ENCODE measurements around the gene C2CD3. TPM values are rescaled to one million over a fixed set of nuclear protein-coding genes. Genes with fewer than 3 reads are reported as not detected.
"Not testable (repeated sequence)": the region's sequence is repeated elsewhere in the genome, so short reads cannot be mapped to it uniquely, and the experiment has no call there.

C2CD3 gene
- total RNA-seq, 2 experiments from 2014 or later: 40.2 to 47.1 TPM

DNA sequence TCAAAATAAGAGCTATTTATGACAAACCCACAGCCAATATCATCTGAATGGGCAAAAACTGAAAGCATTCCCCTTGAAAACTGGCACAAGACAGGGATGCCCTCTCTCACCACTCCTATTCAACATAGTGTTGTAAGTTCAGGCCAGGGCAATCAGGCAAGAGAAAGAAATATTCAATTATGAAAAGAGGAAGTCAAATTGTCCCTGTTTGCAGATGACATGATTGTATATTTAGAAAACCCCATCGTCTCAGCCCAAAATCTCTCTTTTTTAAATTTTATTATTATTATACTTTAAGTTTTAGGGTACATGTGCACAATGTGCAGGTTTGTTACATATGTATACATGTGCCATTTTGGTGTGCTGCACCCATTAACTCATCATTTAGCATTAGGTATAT lies 107.2 kb downstream of the C2CD3 start:
- H3K9me3 Mint-ChIP-seq (ENCODE audit: low read depth); DNase-seq; H3K4me3 Mint-ChIP-seq; H3K27ac Mint-ChIP-seq; ATAC-seq; CTCF ChIA-PET; H3K27me3 Mint-ChIP-seq; H3K4me1 Mint-ChIP-seq: not testable (repeated sequence)
- peaks cover 38% of the 10 kb centered on the region for H3K36me3 Mint-ChIP-seq

DNA sequence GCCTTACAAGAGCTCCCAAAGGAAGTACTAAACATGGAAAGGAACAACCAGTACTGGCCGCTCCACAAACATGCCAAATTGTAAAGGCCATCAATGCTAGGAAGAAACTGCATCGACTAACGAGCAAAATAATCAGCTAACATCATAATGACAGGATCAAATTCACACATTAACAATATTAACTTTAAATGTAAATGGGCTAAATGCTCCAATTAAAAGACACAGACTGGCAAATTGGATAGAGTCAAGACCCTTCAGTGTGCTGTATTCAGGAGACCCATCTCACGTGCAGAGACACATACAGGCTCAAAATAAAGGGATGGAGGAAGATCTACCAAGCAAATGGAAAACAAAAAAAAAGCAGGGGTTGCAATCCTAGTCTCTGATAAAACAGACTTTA lies 109.2 kb downstream of the C2CD3 start:
- ATAC-seq; H3K27ac Mint-ChIP-seq; H3K4me3 Mint-ChIP-seq; H3K9me3 Mint-ChIP-seq (ENCODE audit: low read depth); CTCF ChIA-PET; DNase-seq; H3K4me1 Mint-ChIP-seq; H3K27me3 Mint-ChIP-seq: not testable (repeated sequence)
- peaks cover 37% of the 10 kb centered on the region for H3K36me3 Mint-ChIP-seq

DNA sequence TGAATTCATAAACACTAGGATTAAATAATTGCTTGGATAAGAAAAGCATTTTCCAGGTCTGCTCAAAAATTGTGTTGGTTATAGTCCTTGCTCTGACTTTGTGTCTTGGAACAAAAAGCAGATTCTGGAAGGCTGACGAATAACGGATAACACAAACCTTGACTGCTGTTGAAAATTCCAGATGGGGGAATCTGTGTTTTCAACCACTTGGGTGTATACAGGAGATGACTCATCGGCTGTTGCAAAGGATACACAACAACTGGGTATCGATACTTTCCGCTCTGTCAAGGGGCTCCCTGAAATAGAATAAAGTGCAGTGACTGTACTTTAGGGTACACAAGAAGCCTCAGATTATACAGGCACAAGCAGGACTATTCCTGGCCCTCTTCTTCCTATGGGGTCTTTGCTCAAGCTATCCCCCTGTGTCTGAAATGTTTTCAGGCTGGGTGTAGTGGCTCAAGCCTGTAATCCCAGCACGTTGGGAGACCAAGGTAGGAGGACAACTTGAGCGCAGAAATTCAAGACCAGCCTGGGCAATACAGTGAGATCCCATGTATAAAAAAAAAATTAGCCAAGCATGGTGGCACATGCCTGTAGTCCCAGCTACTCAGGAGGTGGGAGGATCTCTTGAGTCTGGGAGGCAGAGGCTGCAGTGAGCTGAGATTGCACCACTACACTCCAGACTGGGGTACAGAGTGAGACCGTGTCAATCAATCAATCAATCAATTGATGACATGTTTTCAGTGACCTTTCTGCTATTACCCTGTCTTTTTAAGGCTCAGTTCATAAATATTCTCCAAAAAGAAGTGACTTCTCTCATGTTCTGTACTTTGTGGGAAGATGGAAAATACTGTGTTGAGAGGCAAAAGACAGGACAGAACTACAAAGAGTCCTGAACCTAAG lies 113.3 kb downstream of the C2CD3 start:
- CTCF ChIA-PET: no interaction called here
- H3K9me3 Mint-ChIP-seq (ENCODE audit: low read depth): peaks cover 4% of the 10 kb centered on the region
- peaks cover 27% of the 10 kb centered on the region for H3K36me3 Mint-ChIP-seq
- DNase-seq (no peak), ATAC-seq (no peak)
- H3K27ac Mint-ChIP-seq: no peak overlapping the region
- no peaks in the 10 kb centered on the region for H3K27me3 Mint-ChIP-seq
- H3K4me3 Mint-ChIP-seq: no peak overlapping the region
- peaks cover 4% of the 10 kb centered on the region for H3K4me1 Mint-ChIP-seq

DNA sequence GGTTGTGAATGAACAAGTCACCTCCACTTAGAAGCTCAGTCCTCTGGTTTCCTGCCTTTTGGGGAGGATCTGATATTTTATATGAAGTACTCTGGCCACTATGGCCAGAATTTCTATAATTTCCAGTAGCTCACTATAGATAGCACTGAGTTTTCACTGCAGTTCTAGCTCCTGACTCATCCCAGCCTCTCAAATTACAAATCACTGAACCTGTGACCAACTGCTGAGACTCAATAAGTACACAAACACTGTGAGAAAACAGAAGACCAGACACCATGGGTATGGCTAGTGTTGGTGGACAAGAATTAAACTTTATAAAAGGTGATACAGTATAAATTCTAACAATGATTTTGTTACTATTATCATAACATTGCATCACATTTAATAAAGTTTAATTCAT lies 114.9 kb downstream of the C2CD3 start:
- Mint-ChIP-seq H3K27ac (no peak overlapping the region), H3K36me3 (peaks cover 26% of the 10 kb centered on the region), H3K27me3 (no peaks in the 10 kb centered on the region), H3K4me1 (peaks cover 2% of the 10 kb centered on the region), H3K4me3 (no peak overlapping the region), H3K9me3 (ENCODE audit: low read depth) (peaks cover 3% of the 10 kb centered on the region)
- CTCF ChIA-PET: interaction anchor here (0.7 kb wide), 1 partner anchor 30 kb away, joined by 3 read pairs; no protein-coding TSS in a partner anchor
- ATAC-seq: no peak
- no peak for DNase-seq

DNA sequence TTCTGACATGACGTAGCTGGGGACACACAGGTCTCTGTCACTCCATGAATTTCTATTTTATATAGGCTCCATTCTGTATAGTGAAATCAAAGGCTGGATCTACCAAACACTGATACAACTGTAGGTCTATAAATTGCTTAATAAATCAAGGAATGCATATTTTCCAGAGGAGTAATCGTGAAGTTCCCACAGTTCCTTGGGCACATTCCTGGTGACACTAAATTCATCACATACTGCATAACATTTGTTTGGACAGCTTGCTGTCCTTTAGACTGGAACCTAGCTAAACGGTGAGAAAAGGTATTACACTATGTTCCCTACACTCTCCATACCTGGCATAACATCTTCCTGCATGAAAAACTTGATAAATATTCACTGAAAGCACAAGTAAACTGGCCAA lies 120.3 kb downstream of the C2CD3 start:
- ATAC-seq: no peak
- H3K4me1 Mint-ChIP-seq: no peaks in the 10 kb centered on the region
- no peak overlapping the region for H3K4me3 Mint-ChIP-seq
- no peak overlapping the region for H3K27ac Mint-ChIP-seq
- DNase-seq: no peak
- no peaks in the 10 kb centered on the region for H3K9me3 Mint-ChIP-seq (ENCODE audit: low read depth)
- H3K27me3 Mint-ChIP-seq: no peaks in the 10 kb centered on the region
- CTCF ChIA-PET: no interaction called here
- peaks cover 25% of the 10 kb centered on the region for H3K36me3 Mint-ChIP-seq

DNA sequence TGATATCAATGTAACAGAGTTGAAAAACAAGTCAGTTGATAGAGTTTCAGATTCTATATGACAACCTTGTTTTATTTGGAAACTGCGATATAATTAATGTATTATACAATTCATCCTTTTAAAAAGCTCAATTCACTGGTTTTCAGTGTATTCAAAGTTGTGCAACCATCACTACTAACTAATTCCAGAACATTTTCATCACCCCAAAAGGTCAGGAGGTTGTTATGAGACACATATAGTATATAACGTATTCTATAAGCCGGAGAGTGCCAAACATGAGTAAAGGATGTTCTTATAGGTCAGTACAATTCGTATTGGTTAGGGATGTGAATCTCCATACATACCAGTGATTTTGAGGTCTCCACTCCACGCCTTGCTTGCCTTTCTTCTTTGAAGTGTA lies 121.8 kb downstream of the C2CD3 start:
- CTCF ChIA-PET: no interaction called here
- no peak overlapping the region for H3K27ac Mint-ChIP-seq
- no peaks in the 10 kb centered on the region for H3K9me3 Mint-ChIP-seq (ENCODE audit: low read depth)
- DNase-seq: no peak
- H3K27me3 Mint-ChIP-seq: no peaks in the 10 kb centered on the region
- ATAC-seq: no peak
- no peak overlapping the region for H3K4me3 Mint-ChIP-seq
- H3K36me3 Mint-ChIP-seq: peaks cover 26% of the 10 kb centered on the region
- peaks cover 2% of the 10 kb centered on the region for H3K4me1 Mint-ChIP-seq

DNA sequence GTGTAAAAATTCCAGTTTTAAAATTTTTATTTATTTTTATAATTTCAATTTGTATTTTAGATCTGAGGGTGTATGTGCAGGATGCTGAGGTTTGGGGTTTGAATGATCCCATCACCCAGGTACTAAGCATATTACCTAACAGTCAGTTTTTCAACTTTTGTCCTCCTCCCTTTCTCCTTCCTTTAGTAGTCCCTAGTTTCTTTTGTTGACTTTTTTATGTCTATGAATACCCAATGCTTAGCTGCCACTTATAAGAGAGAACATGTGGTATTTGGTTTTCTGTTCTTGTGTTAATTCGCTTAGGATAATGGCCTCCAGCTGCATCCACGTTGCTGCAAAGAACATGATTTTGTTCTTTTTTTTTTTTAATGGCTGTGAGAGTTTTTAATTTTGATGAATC lies 126.3 kb downstream of the C2CD3 start:
- no peaks in the 10 kb centered on the region for H3K27me3 Mint-ChIP-seq
- no peaks in the 10 kb centered on the region for H3K9me3 Mint-ChIP-seq (ENCODE audit: low read depth)
- ATAC-seq: no peak
- CTCF ChIA-PET: interaction anchor here (0.6 to 1.0 kb wide), 2 partner anchors 58 to 188 kb away, joined by 3 read pairs; no protein-coding TSS in a partner anchor
- DNase-seq: no peak
- peaks cover 32% of the 10 kb centered on the region for H3K36me3 Mint-ChIP-seq
- H3K4me1 Mint-ChIP-seq: peaks cover 2% of the 10 kb centered on the region
- no peak overlapping the region for H3K27ac Mint-ChIP-seq
- no peak overlapping the region for H3K4me3 Mint-ChIP-seq

DNA sequence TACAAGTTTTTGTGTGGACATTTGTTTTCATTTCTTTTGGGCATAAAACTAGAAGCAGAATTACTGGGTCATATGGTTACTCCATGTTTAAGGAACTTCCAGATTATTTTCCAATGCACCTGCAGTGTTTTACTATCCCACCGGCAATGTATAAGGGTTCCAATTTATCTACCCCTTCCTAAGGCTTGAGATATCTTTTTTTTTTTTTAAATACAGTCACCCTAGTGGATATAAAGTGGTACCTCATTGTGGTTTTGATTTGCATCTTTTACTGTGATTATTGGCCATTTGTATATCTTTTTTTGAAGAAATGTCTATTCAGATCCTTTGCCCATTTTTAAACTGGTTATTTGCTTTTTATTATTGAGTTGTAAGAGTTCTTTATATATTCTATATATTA lies 127.4 kb downstream of the C2CD3 start:
- Mint-ChIP-seq H3K36me3 (peaks cover 38% of the 10 kb centered on the region), H3K4me3 (no peak overlapping the region), H3K27ac (no peak overlapping the region), H3K4me1 (peaks cover 2% of the 10 kb centered on the region), H3K27me3 (no peaks in the 10 kb centered on the region), H3K9me3 (ENCODE audit: low read depth) (no peaks in the 10 kb centered on the region)
- no peak for ATAC-seq
- CTCF ChIA-PET: interaction anchor here (0.7 to 0.8 kb wide), 2 partner anchors 56 to 1859 kb away, joined by 3 to 4 read pairs; no protein-coding TSS in a partner anchor
- DNase-seq: no peak

DNA sequence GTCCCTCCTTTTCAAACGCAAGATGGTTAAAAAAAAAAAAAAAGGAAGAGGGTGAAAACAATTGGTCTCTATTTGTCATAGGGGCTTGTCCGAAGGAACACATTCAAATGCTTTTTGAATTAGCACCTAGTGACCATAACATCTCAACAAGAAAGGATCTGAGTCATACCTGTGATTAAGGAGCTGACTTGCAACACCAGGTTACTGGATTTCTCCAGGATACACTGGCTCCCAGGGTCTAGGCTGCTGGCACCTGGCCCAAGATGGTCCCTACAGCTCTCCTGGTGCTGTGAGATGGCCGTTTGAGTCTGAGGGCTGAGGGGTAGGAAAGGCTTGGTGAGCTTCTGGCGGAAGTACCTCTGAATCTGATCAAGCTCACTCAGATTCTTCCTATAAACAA lies 133.5 kb downstream of the C2CD3 start:
- Mint-ChIP-seq H3K36me3 (peaks cover 38% of the 10 kb centered on the region), H3K9me3 (ENCODE audit: low read depth) (no peaks in the 10 kb centered on the region), H3K4me3 (no peak overlapping the region), H3K4me1 (no peaks in the 10 kb centered on the region), H3K27ac (no peak overlapping the region), H3K27me3 (no peaks in the 10 kb centered on the region)
- DNase-seq (no peak), ATAC-seq (no peak)
- CTCF ChIA-PET: no interaction called here

DNA sequence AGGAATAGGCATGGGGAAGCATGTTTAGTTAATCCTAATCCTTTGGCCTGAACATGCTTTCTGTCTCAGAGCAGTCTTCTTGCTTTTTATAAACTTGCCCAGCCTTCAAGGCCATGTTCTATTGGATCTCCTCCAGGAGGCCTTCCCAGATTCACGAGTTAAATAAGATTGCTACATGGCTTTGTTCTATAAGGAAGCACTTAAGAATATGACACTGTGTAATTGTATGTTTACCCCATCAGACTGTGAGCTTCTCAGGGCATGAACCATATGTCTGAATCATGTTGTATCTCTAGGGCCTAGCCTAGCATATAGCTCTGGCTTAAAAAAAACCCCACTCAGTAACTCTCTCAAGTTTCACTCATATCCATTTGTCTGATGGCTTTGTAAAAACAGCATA lies 135.5 kb downstream of the C2CD3 start:
- Mint-ChIP-seq H3K27ac (no peak overlapping the region), H3K27me3 (no peaks in the 10 kb centered on the region), H3K36me3 (peaks cover 32% of the 10 kb centered on the region), H3K4me3 (no peak overlapping the region), H3K9me3 (ENCODE audit: low read depth) (no peaks in the 10 kb centered on the region), H3K4me1 (peaks cover 13% of the 10 kb centered on the region)
- ATAC-seq: no peak
- CTCF ChIA-PET: no interaction called here
- DNase-seq: no peak

DNA sequence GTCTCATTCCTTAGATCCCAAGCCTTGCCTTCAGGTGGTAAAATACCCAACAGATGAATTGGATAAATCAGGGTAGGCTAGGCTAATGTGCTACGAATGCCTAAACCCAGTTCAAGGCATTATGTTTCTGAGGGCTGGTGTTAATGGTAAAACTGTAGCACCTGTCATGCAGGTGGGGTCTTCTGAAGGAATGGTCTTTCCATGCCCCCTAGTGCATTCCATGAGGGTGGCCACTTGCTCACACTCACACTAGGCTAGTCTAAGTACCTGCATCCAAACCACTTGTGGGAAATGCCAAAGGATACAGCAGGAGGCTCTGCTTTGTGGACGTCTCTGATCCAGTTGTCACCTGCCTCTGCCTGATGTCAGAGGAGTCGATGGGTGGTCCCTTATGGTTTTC lies 137.8 kb downstream of the C2CD3 start:
- Mint-ChIP-seq H3K27ac (no peak overlapping the region), H3K9me3 (ENCODE audit: low read depth) (no peaks in the 10 kb centered on the region), H3K4me3 (no peak overlapping the region), H3K4me1 (peaks cover 26% of the 10 kb centered on the region), H3K27me3 (no peaks in the 10 kb centered on the region), H3K36me3 (peaks cover 28% of the 10 kb centered on the region)
- CTCF ChIA-PET: interaction anchor here (1.1 kb wide), 1 partner anchor 21 kb away, joined by 4 read pairs; no protein-coding TSS in a partner anchor
- ATAC-seq (no peak), DNase-seq (no peak)

DNA sequence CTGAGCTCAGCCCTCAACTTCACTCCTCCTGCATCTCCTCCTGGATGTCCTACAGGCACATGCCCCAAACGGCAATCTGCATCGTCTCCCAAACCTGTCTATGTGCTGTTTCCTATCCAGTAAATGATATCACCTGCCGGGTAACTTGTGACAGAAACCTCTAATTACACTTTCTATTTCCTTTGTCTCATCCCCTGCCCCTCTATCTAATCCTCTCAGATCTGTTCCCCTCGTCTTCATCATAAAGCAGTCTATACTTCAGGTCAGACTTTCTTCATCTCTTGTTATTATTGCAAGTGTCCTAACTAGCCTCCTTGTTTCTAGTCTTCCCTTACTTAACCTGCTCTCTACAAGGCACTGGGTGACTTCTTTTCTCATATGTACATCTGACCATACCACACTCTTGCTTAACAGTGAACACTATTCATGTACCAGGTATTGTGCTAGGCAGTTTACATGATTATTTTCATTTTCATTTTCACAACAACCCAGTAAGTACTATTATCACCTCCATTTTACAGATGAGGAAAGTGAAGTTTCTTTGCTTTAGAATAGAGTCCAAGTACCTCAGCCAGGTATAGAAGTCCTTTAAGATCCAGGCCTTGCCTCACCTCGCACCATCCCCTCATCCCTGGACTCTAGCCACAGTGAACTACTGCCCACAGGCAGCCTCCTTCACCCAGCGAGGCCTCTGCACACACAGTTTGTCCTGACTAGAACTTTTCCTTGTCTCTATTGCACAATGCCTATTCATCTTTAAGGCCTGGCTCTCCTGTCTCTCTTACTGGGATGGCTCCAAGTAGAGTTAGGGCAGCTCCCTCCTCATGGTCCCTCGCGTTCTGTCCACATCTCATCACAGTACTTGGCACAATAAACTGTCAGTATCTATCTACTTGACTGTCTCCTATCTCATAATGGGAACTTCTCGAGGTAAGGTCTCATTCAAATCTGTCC lies 139.8 kb downstream of the C2CD3 start:
- Mint-ChIP-seq H3K36me3 (peaks cover 26% of the 10 kb centered on the region), H3K27ac (peak overlapping the region; percentile 77), H3K9me3 (ENCODE audit: low read depth) (no peaks in the 10 kb centered on the region), H3K27me3 (no peaks in the 10 kb centered on the region), H3K4me3 (peak overlapping the region; percentile 64), H3K4me1 (peaks cover 33% of the 10 kb centered on the region)
- ATAC-seq: peak; percentile 79
- CTCF ChIA-PET: interaction anchor here (1.1 to 2.0 kb wide), 3 partner anchors 11 to 26 kb away, joined by 3 to 7 read pairs (median 3); no protein-coding TSS in a partner anchor
- no peak for DNase-seq

DNA sequence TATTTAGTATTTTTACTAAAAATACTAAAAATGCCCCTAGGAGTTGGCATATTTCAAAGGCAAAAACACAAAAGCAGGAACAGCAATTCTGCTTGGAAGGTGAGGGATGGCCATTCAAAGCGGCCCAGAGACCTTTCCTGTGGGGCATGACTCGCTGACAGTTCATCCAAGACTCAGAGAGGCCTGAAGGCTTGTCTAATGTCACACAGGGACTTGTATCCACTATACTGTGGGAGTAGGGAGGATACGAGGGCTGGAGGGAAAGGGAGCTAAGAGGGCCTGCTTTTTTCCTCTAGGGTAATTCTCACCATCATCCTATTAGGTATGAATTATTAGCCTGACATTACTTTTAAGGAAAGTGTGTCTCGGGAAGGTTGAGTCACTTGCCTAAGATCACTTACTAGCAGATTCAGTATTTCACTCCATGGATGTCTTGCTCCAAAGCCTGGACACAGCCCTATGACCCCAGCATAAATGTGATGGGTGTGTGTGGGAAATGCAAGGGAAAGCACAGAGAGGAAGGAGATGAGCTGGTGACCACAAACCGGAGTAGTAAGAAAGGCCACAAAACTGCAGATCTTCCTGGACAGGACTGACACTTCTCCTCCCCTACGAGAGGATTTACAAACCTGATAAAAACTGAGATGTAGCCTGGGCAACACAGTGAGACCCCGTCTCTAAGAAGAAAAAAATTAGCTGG lies 145.2 kb downstream of the C2CD3 start:
- no peaks in the 10 kb centered on the region for H3K9me3 Mint-ChIP-seq (ENCODE audit: low read depth)
- H3K4me3 Mint-ChIP-seq: no peak overlapping the region
- no peak for DNase-seq
- H3K27ac Mint-ChIP-seq: no peak overlapping the region
- H3K4me1 Mint-ChIP-seq: peaks cover 48% of the 10 kb centered on the region
- CTCF ChIA-PET: no interaction called here
- H3K36me3 Mint-ChIP-seq: peaks cover 29% of the 10 kb centered on the region
- H3K27me3 Mint-ChIP-seq: no peaks in the 10 kb centered on the region
- ATAC-seq: no peak

All from activated CD8-positive, alpha-beta memory T cell treated with anti-CD3 and anti-CD28 coated beads, Interleukin-2, amount 10 ng/mL, durations not matched to agents 7 days and 5 days (primary cell).